HPDE6-E6E7 (cell line): Measurements from ENCODE around the gene LNPEP.
A peak's percentile ranks its signal among the peaks of the same experiment; 100 is the strongest.
"Not testable (repeated sequence)": the region's sequence is repeated elsewhere in the genome, so short reads cannot be mapped to it uniquely, and the experiment has no call there.

Source experiments
- DNase-seq: peaks from one replicate; pipeline ENCODE4 v3.0.0; 2011; ENCODE audit warnings: missing footprints; ENCODE audit errors: extremely low spot score

LNPEP gene

DNA sequence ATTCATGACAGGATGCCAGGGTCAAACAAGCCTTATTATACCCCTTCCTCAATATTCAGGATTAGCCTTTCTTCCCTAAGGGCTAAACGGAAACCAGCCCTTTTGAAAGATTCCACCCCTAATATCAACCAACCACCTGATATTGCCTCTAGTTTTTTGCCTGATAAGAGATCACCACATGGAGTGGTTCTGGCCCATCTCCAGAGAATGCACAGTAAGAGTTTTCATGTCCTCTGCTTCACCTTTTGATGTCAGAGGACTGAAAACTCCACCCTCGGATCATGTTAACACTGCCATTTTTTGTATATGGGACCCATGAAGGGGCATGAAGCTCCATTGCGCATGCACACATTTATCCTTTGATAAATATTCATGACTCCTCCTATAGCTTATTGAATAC is 5.8 kb upstream of the LNPEP start:
- DNase-seq, result no peak

DNA sequence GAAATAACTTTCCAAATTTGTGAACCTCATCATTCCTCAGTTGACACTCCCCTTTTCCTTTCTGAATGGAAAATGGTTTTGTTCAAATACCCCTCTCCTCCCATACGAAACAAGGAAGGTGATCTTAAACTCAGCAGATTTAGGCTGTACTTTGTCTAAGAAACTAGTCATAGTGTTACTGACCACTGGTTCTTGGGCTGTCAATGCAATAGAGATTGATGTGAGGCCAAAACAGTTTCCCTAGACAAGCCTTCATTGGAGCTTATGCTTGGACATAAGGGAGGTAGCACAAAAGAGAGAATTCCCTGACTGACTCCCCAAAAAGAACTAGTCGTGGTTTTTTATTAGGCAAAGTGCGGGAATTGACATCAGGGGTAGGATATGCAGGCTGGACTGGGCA is 5.3 kb upstream of the LNPEP start:
- DNase-seq, result no peak

DNA sequence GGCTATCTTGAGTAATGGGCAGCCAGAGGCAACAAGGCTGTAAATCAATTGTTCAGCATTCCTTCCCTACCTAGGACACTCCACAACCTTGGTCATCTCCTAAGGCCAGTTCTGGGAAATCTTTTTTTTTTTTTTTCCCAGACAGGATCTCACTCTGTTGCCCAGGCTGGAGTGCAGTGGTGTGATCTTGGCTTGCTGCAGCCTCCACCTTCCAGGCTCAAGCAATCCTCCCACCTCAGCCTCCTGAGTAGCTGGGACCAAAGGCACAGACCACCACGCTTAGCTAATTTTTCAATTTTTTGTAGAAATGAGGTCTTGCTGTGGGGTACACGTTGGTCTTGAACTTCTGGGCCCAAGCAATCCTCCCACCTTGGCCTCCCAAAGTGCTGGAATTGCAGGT is 4.8 kb upstream of the LNPEP start:
- not testable (repeated sequence) for DNase-seq

DNA sequence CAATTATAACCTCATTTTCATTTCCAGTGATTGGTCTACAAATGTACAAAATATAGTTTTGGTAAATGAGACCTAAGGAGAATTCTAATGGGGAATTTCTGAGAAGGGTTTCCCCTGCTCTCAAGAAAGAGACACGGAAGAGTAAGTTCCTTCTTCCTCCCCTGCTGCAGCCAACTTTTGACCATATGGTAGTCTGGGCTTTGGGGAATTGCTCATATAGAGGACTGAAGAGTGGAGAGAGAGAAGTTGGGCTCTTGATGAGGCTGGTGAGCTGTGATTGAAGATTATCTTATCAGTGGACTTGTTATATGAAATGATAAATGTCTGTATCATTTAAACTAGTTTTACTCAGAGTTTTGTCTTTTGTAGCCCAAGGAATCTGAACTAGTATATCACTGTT is 4.3 kb upstream of the LNPEP start:
- no peak for DNase-seq

DNA sequence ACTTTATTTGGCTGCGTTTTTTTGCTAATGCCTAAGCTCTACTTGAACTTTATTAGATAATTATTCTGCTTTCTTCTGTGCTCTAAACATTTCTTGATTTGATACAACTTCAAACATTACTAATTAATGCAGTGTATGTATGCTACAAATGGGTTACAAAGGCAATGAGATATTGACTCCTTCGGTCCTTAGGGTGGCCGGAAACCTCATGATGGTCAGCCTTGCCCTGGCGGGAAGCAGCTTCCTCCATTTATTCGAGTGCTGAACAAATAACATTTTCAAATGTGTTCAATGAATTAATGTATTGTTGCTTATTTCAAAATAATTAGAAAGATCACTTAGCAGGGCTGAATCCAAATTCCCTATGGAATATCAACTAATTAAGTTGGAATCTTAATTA is 3.9 kb upstream of the LNPEP start:
- DNase-seq, result no peak

DNA sequence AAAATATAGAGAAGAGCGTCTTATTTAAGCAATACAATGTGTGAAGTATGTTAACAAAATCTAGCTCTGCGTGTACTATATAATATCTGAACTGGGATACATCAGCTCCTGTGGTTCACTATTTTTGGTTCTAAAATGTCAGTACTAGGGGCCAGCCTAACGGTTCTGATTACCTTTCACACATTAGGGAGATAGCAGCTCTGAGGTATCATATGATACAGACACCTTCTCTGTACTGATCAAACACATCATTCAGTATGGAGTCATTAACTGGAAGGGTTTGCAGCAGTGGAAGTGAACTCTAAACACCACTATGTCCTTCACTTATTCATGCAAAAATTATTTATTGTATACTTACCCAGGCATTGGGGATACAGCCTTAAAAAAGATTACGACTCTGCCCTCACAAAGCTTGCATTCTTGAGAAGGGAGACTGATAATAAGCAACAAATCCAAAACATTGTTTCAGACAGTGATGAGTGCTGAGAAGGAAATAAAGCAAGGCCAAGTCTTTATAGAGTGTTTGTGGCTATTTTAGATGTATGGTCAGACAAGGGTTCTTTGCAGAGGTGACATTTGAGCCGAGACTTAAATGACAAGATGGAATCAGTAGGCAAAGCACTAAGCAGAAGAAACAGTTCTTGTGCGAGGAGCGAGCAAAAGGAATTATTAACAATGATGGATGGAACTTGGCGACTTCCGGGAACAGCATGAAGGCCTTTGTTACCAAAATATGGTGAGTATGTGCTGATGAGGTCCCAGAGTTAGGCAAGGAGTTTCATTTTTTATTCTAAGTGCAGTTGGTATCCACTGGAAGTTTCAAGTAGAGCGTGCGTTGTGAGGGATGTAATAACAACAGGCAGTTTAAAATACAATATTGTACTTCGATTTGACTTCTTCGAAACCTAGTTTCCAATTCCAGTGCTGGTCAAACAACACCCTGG is 1.8 kb upstream of the LNPEP start:
- DNase-seq, result no peak

DNA sequence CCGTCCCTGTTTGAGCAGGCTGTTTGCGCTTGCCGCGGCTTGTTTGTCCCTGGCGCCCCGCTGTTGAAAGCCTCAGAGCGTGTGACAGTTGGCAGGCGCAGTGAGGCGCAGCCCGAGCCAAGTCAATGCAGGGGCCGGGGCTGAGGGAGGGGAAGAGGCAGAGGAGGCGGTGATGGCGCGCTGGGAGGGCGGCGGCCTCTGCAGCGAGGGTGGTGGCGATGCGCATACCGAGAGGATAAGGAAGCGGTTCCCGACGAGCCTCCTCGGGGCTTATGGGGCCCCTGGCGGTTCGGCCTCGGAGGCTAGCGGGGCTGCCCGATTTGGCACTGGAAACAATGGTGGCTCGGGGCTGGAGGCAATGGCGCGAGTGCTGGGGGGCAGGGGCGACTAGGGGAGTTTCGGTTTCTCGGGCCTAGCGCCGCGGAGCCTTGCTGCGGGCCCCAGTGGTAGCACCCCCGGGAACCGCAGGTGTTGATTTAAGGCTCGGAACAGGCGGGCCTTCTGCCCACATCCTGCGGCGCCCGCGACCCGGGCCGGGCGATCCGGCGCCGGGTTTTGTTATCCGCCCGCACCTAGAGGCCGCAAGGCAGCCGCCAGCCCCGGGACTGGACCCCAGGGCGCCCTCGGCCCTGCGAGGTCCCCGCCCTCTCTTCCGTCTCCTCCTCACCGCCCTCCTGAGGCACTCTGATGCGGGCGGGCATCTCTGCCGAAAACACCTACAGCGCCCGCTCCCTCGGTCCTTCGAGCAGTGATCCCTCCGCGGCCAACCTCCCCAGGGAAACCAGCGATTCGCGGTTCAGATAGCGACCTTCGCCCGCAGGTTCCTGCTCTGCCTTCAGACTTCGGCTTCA is 947 bp upstream of the LNPEP start:
- peak; percentile 71 for DNase-seq

DNA sequence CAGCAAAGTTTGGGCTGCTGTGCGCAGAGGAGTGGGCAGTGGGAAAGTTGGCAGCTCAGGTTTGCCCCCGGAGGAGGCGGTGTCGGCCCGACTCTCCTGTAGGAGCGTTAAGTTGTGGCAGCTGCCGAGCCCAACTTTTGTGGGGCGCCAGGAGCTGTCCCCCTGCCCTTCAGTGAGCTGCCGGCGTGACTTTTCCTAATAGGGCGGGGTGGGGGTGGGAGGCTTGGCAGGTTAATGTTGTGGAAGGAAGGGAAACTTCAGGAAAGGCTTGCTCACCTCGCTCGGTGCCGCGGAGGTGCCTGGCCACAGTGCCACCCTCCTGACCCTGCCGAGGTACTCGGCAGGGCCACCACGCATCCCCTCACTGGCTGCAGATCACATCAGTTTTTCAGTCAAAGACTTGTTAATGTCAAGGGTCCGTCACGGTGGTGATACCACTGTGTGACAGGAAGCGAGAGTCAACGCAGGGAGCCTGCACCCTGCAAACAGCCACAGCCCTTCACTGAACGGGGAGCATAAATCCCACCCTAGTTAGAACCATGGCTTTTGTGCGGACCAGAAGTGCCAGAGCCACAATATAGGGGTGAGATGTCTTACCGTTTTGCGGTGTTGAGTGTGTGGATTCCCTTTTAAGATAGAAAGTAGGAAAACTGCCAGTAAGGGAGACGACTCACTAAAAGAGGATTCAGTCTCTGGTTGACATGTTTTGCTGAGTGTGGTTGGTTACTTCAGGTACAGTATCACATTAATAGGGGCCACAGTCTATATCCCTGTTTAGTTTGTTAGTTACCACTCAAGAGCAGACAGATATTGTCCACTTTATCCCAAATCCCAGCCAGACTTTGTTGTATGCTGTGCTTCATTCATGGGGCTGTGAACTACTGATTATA is 796 bp downstream of the LNPEP start:
- DNase-seq, result peak; percentile 10

DNA sequence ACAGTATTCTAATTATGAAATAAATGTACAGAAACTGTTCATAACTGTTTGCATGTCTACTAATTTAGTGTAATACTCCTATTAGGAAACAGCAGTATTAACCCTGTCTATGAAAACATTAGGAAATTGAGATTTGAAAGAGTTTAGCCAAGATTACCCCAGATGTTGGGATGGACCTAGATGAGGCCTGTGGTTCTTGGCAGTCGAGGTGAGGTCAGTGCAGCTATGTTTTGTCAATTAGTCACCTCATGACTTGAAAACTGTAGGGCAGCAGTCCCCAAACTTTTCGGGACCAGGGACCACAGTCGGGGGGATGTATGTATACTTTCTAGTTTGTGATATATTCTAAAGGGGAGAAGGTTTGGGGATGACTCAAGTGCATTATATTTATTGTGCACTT is 4.7 kb downstream of the LNPEP start:
- no peak for DNase-seq

DNA sequence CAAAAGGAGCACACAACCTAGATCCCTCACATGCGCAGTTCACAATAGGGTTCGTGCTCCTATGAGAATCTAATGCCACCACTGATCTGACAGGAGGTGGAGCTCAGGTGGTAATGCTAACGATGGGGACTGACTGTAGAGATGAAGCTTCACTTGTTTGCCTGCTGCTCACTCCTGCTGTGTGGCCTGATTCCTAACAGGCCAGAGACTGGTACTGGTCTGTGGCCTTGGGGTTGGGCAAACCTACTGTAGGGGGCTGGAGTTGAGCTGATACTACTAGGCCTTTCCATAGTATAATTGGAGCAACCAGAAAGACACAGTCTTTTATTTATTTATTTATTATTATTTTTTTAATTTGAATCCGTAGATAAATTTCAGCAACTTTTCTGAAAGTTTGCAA is 5.3 kb downstream of the LNPEP start:
- DNase-seq, result no peak

DNA sequence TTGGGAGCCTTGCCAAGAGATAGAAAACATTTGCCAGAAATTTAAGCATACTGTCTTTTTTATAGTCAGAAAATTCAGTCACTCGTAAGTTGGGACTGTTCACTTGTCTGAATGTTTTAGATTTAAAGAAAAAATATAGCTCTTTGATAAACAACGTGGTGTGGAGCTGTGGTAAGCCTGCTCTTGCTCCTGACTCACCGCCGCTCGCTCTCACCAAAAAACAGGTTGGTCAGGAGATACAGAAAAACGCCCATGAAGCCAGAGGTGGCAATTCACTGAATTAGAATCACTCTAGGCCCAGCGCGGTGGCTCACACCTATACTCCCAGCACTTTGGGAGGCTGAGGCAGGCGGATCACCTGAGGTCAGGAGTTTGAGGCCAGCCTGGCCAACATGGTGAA is 6.2 kb downstream of the LNPEP start:
- DNase-seq, result no peak

DNA sequence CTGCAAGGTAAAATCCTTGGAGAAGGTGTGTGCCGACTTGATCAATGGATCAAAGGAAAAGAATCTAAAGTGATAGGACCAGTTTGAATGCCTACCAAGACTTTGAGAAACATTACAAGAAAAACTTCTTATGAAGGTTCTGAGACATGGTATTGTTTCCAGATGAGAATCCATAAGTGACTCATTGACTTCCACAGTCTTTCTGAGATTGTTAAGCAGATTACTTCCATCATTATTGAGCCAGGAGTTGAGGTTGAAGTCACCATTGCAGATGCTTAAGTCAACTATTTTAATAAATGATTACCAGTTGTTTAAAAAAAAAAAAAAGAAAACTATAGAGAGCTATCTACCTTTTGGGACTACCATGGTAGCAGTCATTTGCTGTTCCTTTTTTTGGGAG is 7.0 kb downstream of the LNPEP start:
- no peak for DNase-seq

DNA sequence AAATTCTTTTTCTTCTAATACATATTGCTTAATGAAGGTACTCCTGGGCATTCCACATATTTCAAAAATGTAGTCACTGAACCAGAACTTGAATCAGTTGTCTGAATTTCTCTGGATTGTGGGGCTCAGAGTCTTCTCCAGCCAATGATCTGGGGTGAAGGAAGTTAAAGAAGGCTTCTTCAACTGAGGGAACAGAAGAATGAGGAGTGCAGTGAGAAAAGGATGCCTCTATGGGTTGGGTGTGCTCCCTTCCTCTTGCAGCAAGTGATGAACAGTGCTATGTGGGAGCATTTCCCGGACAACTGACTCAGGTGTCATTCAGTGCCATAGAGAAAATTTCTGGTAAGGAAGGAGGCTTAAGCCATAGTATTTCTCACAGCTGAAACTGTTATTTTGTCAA is 7.9 kb downstream of the LNPEP start:
- no peak for DNase-seq

DNA sequence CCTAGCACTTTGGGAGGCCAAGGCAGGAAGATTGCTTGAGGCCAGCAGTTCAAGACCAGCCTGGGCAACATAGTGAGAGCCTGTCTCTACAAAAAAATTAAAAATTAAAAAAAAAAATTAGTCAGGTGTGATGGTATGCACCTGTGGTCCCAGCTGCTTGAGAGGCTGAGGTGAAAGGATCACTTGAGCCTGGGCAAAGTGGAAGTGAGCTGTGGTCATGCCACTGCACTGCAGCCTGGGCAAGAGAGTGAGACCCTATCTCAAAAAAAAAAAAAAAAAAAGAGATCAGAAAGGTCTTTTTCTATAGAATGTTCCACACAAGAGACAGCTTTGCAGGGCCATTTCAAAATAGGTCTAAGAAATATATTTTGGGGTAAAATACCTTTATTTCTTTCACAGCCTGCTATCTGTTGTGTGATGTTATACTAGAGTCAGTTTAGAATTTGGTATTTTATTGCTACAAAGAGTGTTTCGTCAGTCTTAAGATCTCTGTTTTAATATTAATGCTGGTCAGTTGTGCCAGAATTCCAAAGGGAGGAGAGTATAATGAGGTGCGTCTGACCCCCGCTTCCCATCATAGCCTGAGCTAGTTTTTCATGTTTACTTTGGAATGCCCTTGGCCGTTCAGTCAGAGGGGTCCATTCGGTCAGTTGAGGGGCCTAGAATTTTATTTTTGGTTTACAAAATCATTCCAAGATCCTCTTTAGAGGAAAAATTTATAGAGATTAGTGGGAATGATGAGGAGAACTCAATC is 9.4 kb downstream of the LNPEP start:
- DNase-seq, result no peak

DNA sequence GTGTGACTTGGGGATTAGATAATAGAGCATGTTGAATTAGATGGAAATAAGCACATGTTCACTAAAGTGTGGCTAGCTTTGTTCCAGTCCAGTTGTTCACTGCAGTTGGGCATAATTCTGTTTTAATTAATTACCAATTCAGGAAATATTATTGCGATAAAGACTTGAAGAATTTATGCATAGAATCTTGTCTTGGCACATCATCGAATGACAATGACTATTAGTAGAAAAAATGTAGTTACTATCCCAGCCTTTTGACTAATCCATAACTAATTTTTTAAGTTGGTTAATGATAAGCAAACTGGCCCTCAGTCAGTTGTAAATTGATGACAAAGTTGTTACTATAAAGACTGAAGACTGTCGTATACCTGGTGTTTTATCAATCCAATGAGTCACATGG is 10.5 kb downstream of the LNPEP start:
- DNase-seq, result no peak

DNA sequence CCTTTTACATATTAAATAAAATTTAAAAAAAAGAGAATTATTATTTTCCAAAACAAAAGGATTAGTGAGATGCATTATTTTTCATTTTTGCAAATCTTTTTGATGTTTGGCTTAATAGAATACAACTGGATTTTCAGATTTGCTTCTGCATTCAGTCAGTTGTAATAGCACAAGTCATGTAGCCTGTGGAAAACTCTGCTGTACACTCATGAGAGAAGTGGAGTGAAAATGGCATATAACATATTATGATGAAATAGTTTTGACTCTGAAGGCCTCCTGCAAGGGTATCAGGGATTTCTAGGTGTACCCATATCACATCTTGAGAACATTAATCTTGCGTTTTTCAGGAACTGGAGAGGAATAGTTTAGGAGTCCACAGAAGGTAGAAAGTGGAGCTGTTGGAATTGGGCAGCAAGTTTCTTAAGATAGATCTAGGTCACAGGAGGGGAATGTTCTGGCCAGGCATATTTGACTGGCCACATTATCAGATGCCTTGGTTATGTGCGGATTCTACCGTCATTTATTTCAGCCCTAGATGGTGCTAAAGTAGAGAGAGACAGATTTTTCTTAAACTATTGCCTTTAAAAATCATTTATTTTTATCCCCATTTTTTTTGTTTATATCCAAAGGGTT is 16.4 kb downstream of the LNPEP start:
- no peak for DNase-seq

DNA sequence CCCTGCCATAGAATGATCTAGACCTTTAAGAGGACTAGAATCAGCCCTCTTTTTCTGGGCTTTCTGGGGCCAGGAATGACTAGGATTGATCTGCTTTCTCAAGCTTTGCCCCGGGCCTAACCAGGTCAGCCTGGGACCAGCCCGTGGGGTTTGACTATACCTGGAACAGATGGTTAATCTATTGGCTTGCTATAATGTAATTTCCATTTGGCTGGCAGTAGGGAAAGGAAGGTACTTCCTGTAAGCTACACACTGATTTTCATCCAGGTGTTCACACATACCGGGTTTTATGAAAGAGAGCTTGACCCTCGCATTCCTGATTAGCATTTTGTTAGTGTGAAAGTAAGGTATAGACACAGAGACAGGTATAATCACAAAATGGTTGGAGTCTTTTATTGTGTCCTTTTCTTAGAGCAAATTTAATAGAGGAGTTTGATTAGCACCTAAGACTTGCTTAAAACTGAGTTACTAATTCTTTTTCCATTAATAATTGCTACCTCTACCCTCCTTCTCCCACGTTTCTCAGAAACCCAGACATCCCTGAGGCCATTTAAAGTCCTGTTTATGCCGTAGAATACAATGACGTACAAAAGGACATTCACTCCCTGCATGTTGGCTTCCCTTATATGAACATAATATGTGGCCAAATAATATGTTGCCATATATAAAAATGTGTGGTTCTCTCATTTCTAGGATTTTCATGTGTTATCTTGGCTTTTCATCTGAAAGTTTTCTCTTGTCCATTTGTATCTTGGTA is 17.3 kb downstream of the LNPEP start:
- no peak for DNase-seq

DNA sequence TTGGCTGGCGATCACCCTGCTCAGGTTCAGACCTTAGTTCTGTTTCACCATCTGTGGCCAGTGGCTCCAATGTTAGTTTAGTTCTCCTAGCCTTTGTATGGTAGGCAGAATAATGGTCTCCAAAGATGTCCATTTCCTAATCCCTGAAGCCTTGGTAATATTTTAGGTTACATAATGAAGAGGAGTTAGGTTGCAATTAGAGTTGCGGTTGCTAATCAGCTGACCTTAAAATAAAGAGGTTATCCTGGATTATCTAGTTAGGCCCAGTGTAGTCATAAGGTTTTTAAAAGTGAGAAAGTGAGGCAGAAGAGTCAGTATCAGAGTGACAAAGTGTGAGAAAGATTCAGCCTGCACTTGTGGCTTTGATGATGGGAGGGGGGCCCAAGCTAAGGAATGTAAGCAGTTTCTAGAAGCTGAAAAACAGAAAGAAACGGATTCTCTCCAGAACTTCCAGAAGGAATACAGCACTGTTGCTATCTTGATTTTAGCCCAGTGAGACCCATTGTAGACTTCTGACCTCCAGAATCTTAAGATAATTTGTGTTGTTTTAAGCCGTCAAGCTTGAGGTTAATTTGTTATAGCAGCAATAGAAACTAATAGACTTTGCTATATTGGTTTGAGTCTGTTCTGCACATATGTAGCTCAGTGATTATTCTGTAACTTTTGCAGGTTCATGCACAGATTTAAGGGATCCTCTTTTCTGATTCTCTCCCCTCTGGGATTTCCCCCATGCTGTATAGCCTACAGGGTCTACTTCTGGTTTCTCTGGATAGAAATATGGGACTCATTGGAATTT is 21.6 kb downstream of the LNPEP start:
- no peak for DNase-seq

DNA sequence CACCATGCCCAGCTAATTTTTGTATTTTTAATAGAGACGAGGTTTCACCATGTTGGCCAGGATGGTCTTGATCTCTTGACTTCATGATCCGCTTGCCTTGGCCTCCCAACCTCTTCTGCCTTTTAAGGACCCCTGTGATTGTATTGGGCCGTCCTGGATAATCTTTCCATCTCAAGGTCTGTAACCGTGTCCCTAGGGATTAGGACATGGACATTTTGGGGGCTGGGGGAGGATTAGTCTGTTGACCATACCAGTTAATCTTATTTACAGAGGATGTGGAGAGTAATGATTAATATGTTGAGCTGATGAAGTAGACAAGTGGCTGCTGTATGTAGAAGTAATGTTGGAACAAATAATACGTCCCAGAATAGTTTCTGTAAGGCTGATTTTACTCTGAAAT is 23.1 kb downstream of the LNPEP start:
- no peak for DNase-seq
